HCT116 (cell line): ENCODE measurements around the gene SSX2IP. TPM values are rescaled to one million over a fixed set of nuclear protein-coding genes. Genes with fewer than 3 reads are reported as not detected.
A peak's percentile ranks its signal among the peaks of the same experiment; 100 is the strongest.

Experiments
- ATAC-seq: fragments of 200-7000 bp; cut with Tn5 transposase; 2 replicates; pipeline ENCODE4 v1.9.1; 2020; ENCODE audit warnings: mild to moderate bottlenecking, moderate library complexity
- BruUV-seq: library from RNA; stranded (reverse); fragments of 400-500 nt; replicated peaks from 2 replicates; lab custom pipeline; 2021; lab: Mats Ljungman, UMichigan
- CTCF ChIA-PET: fragments of 300-600 bp; sonication (Branson Sonifier 250); formaldehyde crosslinking; loops from one replicate; lab custom pipeline; 2021; ENCODE audit warnings: antibody characterized with exemption; lab: Charles Lee
- POLR2A ChIA-PET: fragments of 300-600, 350-600 bp; sonication (Branson Sonifier 250); formaldehyde crosslinking; loops from one replicate; lab custom pipeline; 2021; ENCODE audit warnings: antibody characterized with exemption; lab: Charles Lee
- RAD21 ChIA-PET, 2 experiments: fragments of 300-600 bp; sonication (Branson Sonifier 250); formaldehyde crosslinking; loops; one replicate each; lab custom pipeline; 2023; ENCODE audit warnings: low total read pairs in 2 of 2; ENCODE audit not compliant: uncharacterized antibody in 2 of 2, unreplicated experiment in 2 of 2, low non-redundant PET in 1 of 2; lab: Charles Lee
- DNase-seq: peaks from one replicate; pipeline ENCODE4 v3.0.0-alpha.2; 2010; ENCODE audit warnings: low read depth, low spot score
- H2AFZ ChIP-seq: fragments of 200-600 bp; shearing (Covaris generic), sonication (generic); 2 replicates; pipeline ENCODE4 v1.6.1; 2017; ENCODE audit warnings: low read depth, mixed run types, mixed read lengths, antibody characterized with exemption, low read length; ENCODE audit not compliant: poor library complexity, severe bottlenecking
- H3K27ac ChIP-seq: 2 replicates; pipeline ENCODE4 v1.5.1; 2012; ENCODE audit warnings: low read depth, low read length
- H3K27me3 ChIP-seq: fragments of 200-600 bp; sonication (generic); 2 replicates; pipeline ENCODE4 v1.6.1; 2016; ENCODE audit warnings: mixed run types, low read length, mixed read lengths; ENCODE audit not compliant: insufficient read depth
- H3K36me3 ChIP-seq, 2 experiments: fragments of 200-500 bp in 1 of 2; fragments of 200-600 bp in 1 of 2; sonication (Bioruptor generic) in 1 of 2; sonication (generic) in 1 of 2; 2 replicates each; pipeline versions ENCODE4 v1.5.1 to v1.6.1; 2014 to 2016; ENCODE audit warnings: low read length in 2 of 2, inconsistent platforms in 1 of 2, mixed read lengths in 1 of 2, mixed run types in 1 of 2; ENCODE audit not compliant: insufficient read depth in 2 of 2, control insufficient read depth in 1 of 2
- H3K4me1 ChIP-seq, 2 experiments: fragments of 200-600 bp in 1 of 2; sonication (generic) in 1 of 2; 2 replicates each; pipeline versions ENCODE4 v1.5.1 to v1.6.1; 2012 to 2017; ENCODE audit warnings: low read length in 2 of 2, inconsistent platforms in 1 of 2, mild to moderate bottlenecking in 1 of 2, mixed read lengths in 1 of 2, mixed run types in 1 of 2, moderate library complexity in 1 of 2; ENCODE audit not compliant: insufficient read depth in 2 of 2, control insufficient read depth in 1 of 2
- H3K4me2 ChIP-seq: fragments of 200-600 bp; sonication (generic); 2 replicates; pipeline ENCODE4 v1.6.1; 2017; ENCODE audit warnings: mixed run types, low read length, mixed read lengths
- H3K4me3 ChIP-seq, 2 experiments: fragments of 200-600 bp in 1 of 2; sonication (generic) in 1 of 2; replicated peaks in 1 of 2; 2 replicates each; pipeline ENCODE4 v1.5.1; 2011 to 2016; ENCODE audit warnings: low read length in 2 of 2, control low read depth in 1 of 2, low read depth in 1 of 2, mild to moderate bottlenecking in 1 of 2, mixed read lengths in 1 of 2, mixed run types in 1 of 2
- H3K79me2 ChIP-seq: fragments of 200-600 bp; sonication (generic); 2 replicates; pipeline ENCODE4 v1.6.1; 2017; ENCODE audit warnings: mild to moderate bottlenecking, mixed run types, low read length, moderate library complexity, mixed read lengths; ENCODE audit not compliant: insufficient read depth
- H3K9ac ChIP-seq: fragments of 200-600 bp; sonication (generic); 2 replicates; pipeline ENCODE4 v1.6.1; 2016; ENCODE audit warnings: low read length, mixed read lengths
- H3K9me2 ChIP-seq: fragments of 200-600 bp; sonication (generic), shearing (Covaris generic); 2 replicates; pipeline ENCODE4 v1.6.1; 2017; ENCODE audit warnings: mixed run types, mild to moderate bottlenecking, moderate library complexity; ENCODE audit not compliant: insufficient read depth
- H3K9me3 ChIP-seq, 2 experiments: fragments of 200-500 bp in 1 of 2; fragments of 200-600 bp in 1 of 2; sonication (Bioruptor generic) in 1 of 2; sonication (generic) in 1 of 2; 2 replicates each; pipeline ENCODE4 v1.6.1; 2014 to 2017; ENCODE audit warnings: low read length in 2 of 2, mixed read lengths in 2 of 2, inconsistent platforms in 1 of 2, low read depth in 1 of 2, mild to moderate bottlenecking in 1 of 2, mixed run types in 1 of 2, moderate library complexity in 1 of 2; ENCODE audit not compliant: control insufficient read depth in 1 of 2, insufficient read depth in 1 of 2
- H4K20me1 ChIP-seq: fragments of 200-600 bp; sonication (generic), shearing (Covaris generic); 2 replicates; pipeline ENCODE4 v1.6.1; 2017; ENCODE audit warnings: mixed run types, mild to moderate bottlenecking, moderate library complexity; ENCODE audit not compliant: insufficient read depth
- CBX3 ChIP-seq: IDR thresholded peaks from 2 replicates; pipeline ENCODE4 v1.6.1; 2012; ENCODE audit warnings: low read depth
- EZH2phosphoT487 ChIP-seq: fragments of 200-600 bp; IDR thresholded peaks from 2 replicates; pipeline ENCODE4 v1.6.1; 2018; ENCODE audit warnings: antibody characterized with exemption, borderline replicate concordance
- POLR2AphosphoS5 ChIP-seq: IDR thresholded peaks from 2 replicates; pipeline ENCODE4 v1.6.1; 2011; ENCODE audit warnings: mild to moderate bottlenecking, low read depth, low read length, moderate library complexity
- RAD21 ChIP-seq: IDR thresholded peaks from 2 replicates; pipeline ENCODE4 v1.6.1; 2012; ENCODE audit warnings: low read depth, mild to moderate bottlenecking
- SP1 ChIP-seq: IDR thresholded peaks from 2 replicates; pipeline ENCODE4 v1.6.1; 2012; ENCODE audit warnings: low read depth
- SRF ChIP-seq: IDR thresholded peaks from 2 replicates; pipeline ENCODE4 v1.6.1; 2012; ENCODE audit warnings: low read depth
- ZFX ChIP-seq: fragments of 450-650 bp; IDR thresholded peaks from 2 replicates; pipeline ENCODE4 v1.6.1; 2017
- intact Hi-C: fragments of 100-400 bp; cut with micrococcal nuclease; formaldehyde crosslinking; loops from 2 replicates; pipeline ENCODE4 v1.10.0; 2022
- total RNA-seq: library from RNA; stranded (reverse); gene quantifications from one replicate; pipeline ENCODE4 v1.2.1, GENCODE V29; 2021; ENCODE audit not compliant: unreplicated experiment
- TF ChIP-seq, protein P1 (sequence below), 3 experiments: fragments of 200-600 bp in 1 of 3; sonication (generic) in 1 of 3; IDR thresholded peaks in 2 of 3; conservative IDR thresholded peaks in 1 of 3; 2 replicates each; pipeline ENCODE4 v1.5.1; 2012 to 2017; ENCODE audit warnings: low read depth in 2 of 3, low read length in 2 of 3, antibody characterized with exemption in 1 of 3, borderline replicate concordance in 1 of 3, control low read depth in 1 of 3, mild to moderate bottlenecking in 1 of 3, mixed read lengths in 1 of 3, mixed run types in 1 of 3, moderate library complexity in 1 of 3; ENCODE audit not compliant: insufficient read depth in 1 of 3
- TF ChIP-seq, protein P2 (sequence below): IDR thresholded peaks from 2 replicates; pipeline ENCODE4 v1.6.1; 2012

The SSX2IP gene
- total RNA-seq, 1 experiment from 2014 or later, result 51.5 TPM

DNA sequence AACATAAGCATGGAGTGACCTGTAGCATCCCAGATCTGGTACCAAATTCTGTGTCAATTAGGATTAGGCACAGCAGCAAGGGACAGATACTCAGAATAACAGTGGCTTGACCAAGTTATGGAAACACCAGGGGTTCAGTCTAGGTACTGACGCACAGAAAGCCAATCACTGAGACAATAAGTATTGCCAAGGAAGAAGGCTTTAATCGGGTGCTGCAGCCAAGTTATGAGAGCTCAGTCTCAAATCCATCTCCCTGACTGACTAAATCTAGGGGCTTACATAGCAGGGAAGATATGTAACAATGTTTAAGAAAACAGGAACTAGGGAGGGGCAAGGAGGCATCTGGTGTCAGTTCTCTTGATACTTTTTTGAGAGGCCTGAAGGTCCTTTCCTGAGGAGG lies 76.4 kb downstream of the SSX2IP start:
- Histone ChIP-seq H3K4me3 (no peak overlapping the region), H3K9me3 (peaks cover 3 to 19% of the 10 kb centered on the region in 2 experiments; a peak in 2 of 4 replicates), H4K20me1 (no peaks in the 10 kb centered on the region), H3K4me2 (no peak overlapping the region), H3K79me2 (no peaks in the 10 kb centered on the region)
- no peak for ATAC-seq
- no TSS peak for BruUV-seq
- ChIA-PET POLR2A (no interaction called here), CTCF (no interaction called here), RAD21 (no interaction called here)
- intact Hi-C loops, result no loop called here
- DNase-seq, result no peak
- TF ChIP-seq CBX3, result peak; percentile 85
- TF ChIP-seq RAD21, result no peak
- TF ChIP-seq, all 23 proteins: peak for 1
- no peak overlapping the region for H3K27ac ChIP-seq
- no peak overlapping the region for H2AFZ ChIP-seq
- no peaks in the 10 kb centered on the region for H3K36me3 ChIP-seq
- no peaks in the 10 kb centered on the region for H3K9me2 ChIP-seq
- H3K4me1 ChIP-seq, result peaks cover 4% of the 10 kb centered on the region in 2 experiments
- no peak overlapping the region for H3K9ac ChIP-seq
- H3K27me3 ChIP-seq, result no peaks in the 10 kb centered on the region

DNA sequence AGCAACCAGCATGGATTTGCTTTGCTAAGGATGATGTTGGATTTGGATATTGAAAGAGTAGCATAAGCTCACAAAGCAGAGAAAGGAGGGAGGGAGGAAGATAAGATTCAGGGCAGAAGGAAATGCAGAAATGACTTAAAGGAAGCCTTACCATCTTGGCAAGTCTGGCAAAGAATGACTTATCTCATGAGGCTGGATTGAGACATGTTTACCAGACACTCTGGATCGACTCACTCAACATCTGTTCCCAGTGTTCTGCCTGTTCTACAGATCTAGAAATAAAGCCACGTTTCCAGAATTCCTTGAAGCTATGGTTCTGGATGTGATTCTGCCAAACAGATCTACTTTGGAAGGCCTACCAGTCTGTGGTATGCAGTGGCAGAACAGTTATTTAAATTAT lies 77.2 kb downstream of the SSX2IP start:
- RAD21 ChIA-PET, result no interaction called here
- ATAC-seq (no peak), DNase-seq (no peak)
- CTCF ChIA-PET, result no interaction called here
- no peak for TF ChIP-seq SP1
- TF ChIP-seq, protein P1, sequence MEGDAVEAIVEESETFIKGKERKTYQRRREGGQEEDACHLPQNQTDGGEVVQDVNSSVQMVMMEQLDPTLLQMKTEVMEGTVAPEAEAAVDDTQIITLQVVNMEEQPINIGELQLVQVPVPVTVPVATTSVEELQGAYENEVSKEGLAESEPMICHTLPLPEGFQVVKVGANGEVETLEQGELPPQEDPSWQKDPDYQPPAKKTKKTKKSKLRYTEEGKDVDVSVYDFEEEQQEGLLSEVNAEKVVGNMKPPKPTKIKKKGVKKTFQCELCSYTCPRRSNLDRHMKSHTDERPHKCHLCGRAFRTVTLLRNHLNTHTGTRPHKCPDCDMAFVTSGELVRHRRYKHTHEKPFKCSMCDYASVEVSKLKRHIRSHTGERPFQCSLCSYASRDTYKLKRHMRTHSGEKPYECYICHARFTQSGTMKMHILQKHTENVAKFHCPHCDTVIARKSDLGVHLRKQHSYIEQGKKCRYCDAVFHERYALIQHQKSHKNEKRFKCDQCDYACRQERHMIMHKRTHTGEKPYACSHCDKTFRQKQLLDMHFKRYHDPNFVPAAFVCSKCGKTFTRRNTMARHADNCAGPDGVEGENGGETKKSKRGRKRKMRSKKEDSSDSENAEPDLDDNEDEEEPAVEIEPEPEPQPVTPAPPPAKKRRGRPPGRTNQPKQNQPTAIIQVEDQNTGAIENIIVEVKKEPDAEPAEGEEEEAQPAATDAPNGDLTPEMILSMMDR (IDR thresholded peaks at IDR 0.05 in 2 of 3, conservative IDR thresholded peaks at IDR 0.05 in 1 of 3; ENCODE audit: borderline replicate concordance in 1 of 3, insufficient read depth in 1 of 3, low read depth in 2 of 3, low read length in 2 of 3), result no peak
- TF ChIP-seq POLR2AphosphoS5, result no peak
- no peak for TF ChIP-seq CBX3
- TF ChIP-seq EZH2phosphoT487, result no peak
- TF ChIP-seq, protein P2, sequence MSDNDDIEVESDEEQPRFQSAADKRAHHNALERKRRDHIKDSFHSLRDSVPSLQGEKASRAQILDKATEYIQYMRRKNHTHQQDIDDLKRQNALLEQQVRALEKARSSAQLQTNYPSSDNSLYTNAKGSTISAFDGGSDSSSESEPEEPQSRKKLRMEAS, result no peak
- no peak for TF ChIP-seq SRF
- no peak for TF ChIP-seq ZFX
- no peak overlapping the region for H3K9ac ChIP-seq
- no peak overlapping the region for H3K4me2 ChIP-seq
- no peaks in the 10 kb centered on the region for H3K79me2 ChIP-seq
- H3K36me3 ChIP-seq, result no peaks in the 10 kb centered on the region
- no peaks in the 10 kb centered on the region for H3K9me2 ChIP-seq
- H2AFZ ChIP-seq, result no peak overlapping the region
- intact Hi-C loops, result no loop called here
- POLR2A ChIA-PET, result no interaction called here
- no peaks in the 10 kb centered on the region for H3K4me1 ChIP-seq
- no peak overlapping the region for H3K4me3 ChIP-seq
- no peaks in the 10 kb centered on the region for H3K27me3 ChIP-seq
- peaks cover 3 to 19% of the 10 kb centered on the region in 2 experiments; a peak in 2 of 4 replicates for H3K9me3 ChIP-seq
- BruUV-seq, result no TSS peak
- H3K27ac ChIP-seq, result no peak overlapping the region
- no peaks in the 10 kb centered on the region for H4K20me1 ChIP-seq
